HEK293T (cell line): ENCODE data around the gene PIGW.

Experiments
- ARNT ChIP-seq: fragments of 450-650 bp; IDR thresholded peaks from 2 replicates; pipeline ENCODE4 v1.6.1; 2017; ENCODE audit warnings: mild to moderate bottlenecking
- BHLHE40 ChIP-seq: fragments of 450-650 bp; IDR thresholded peaks from 2 replicates; pipeline ENCODE4 v1.6.1; 2016; ENCODE audit warnings: mild to moderate bottlenecking, moderate library complexity, borderline replicate concordance
- FOXA1 ChIP-seq: fragments of 450-650 bp; IDR thresholded peaks from 2 replicates; pipeline ENCODE4 v1.6.1; 2016; ENCODE audit warnings: mild to moderate bottlenecking
- FOXM1 ChIP-seq: fragments of 450-650 bp; IDR thresholded peaks from 2 replicates; pipeline ENCODE4 v1.6.1; 2017; ENCODE audit warnings: mild to moderate bottlenecking, borderline replicate concordance
- HDGF ChIP-seq: fragments of 450-650 bp; IDR thresholded peaks from 2 replicates; pipeline ENCODE4 v1.6.1; 2017; ENCODE audit warnings: antibody characterized with exemption, borderline replicate concordance
- LEF1 ChIP-seq: fragments of 450-650 bp; IDR thresholded peaks from 2 replicates; pipeline ENCODE4 v1.6.1; 2017; ENCODE audit warnings: mild to moderate bottlenecking, borderline replicate concordance
- NFRKB ChIP-seq: fragments of 450-650 bp; IDR thresholded peaks from 2 replicates; pipeline ENCODE4 v1.6.1; 2016; ENCODE audit warnings: mild to moderate bottlenecking, moderate library complexity
- SP1 ChIP-seq: fragments of 450-650 bp; IDR thresholded peaks from 2 replicates; pipeline ENCODE4 v1.6.1; 2017
- SUZ12 ChIP-seq: fragments of 450-650 bp; IDR thresholded peaks from 2 replicates; pipeline ENCODE4 v1.6.1; 2016; ENCODE audit warnings: mild to moderate bottlenecking
- TARDBP ChIP-seq: fragments of 450-650 bp; IDR thresholded peaks from 2 replicates; pipeline ENCODE4 v1.6.1; 2016
- ZNF384 ChIP-seq: fragments of 450-650 bp; IDR thresholded peaks from 2 replicates; pipeline ENCODE4 v1.6.1; 2016
- TF ChIP-seq, protein P1 (sequence below): fragments of 450-650 bp; IDR thresholded peaks from 2 replicates; pipeline ENCODE4 v1.6.1; 2016

DNA sequence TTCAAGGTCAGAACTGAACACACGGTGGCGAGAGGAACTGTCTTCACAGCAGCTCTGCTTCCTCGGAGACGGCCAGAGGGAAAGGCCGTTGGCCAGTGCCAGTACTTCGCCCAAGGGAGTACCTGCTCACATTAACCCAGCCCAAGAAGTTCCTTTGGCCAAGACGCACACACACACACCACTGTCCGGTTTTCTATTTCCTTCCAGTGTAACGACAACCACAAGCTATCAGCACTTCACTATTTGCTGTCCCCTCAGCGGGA, 9.2 kb downstream of the PIGW start:
- TF ChIP-seq FOXA1 (no peak), TARDBP (no peak), LEF1 (no peak), BHLHE40 (no peak), SUZ12 (no peak), SP1 (no peak), NFRKB (no peak), ZNF384 (no peak), ARNT (no peak), FOXM1 (no peak), HDGF (no peak)
- TF ChIP-seq, protein P1, sequence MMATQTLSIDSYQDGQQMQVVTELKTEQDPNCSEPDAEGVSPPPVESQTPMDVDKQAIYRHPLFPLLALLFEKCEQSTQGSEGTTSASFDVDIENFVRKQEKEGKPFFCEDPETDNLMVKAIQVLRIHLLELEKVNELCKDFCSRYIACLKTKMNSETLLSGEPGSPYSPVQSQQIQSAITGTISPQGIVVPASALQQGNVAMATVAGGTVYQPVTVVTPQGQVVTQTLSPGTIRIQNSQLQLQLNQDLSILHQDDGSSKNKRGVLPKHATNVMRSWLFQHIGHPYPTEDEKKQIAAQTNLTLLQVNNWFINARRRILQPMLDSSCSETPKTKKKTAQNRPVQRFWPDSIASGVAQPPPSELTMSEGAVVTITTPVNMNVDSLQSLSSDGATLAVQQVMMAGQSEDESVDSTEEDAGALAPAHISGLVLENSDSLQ, result no peak
